Measurements from ENCODE around the gene RASL10A.

RASL10A gene

GRCh38 chr22:29339381-29340235 lies 24.1 kb upstream of the RASL10A start:
- no peak for DNase-seq

- peak in 1 of 51 donors; percentile 27 for DNase-seq
Observed at GRCh38 chr22:29338398-29338797, 22.9 kb upstream of the RASL10A start.

- no peak for DNase-seq
Observed at GRCh38 chr22:29337631-29338284, 22.3 kb upstream of the RASL10A start.

GRCh38 chr22:29336751-29337490 lies 21.4 kb upstream of the RASL10A start:
- peak in 3 of 51 donors; percentile 23 to 45 (median 23) for DNase-seq

GRCh38 chr22:29335656-29336055 lies 20.2 kb upstream of the RASL10A start:
- DNase-seq, result no peak

GRCh38 chr22:29334696-29335344 lies 19.3 kb upstream of the RASL10A start:
- peak in 1 of 51 donors; percentile 45 for DNase-seq

- no peak for DNase-seq
Observed at GRCh38 chr22:29334148-29334547, 18.7 kb upstream of the RASL10A start.

GRCh38 chr22:29332886-29333496 lies 17.5 kb upstream of the RASL10A start:
- DNase-seq, result no peak

- DNase-seq, result no peak
Observed at GRCh38 chr22:29331658-29332300, 16.3 kb upstream of the RASL10A start.

- no peak for DNase-seq
Observed at GRCh38 chr22:29331213-29331612, 15.7 kb upstream of the RASL10A start.

GRCh38 chr22:29330753-29331152 lies 15.3 kb upstream of the RASL10A start:
- peak in 8 of 51 donors; percentile 24 to 44 (median 36) for DNase-seq

GRCh38 chr22:29330291-29330690 lies 14.8 kb upstream of the RASL10A start:
- DNase-seq, result no peak

GRCh38 chr22:29329581-29329980 lies 14.1 kb upstream of the RASL10A start:
- DNase-seq, result no peak

GRCh38 chr22:29328566-29329500 lies 13.3 kb upstream of the RASL10A start:
- DNase-seq, result peak in 6 of 51 donors; percentile 22 to 74 (median 36)

- DNase-seq, result no peak
Observed at GRCh38 chr22:29328055-29328454, 12.6 kb upstream of the RASL10A start.

- DNase-seq, result peak in 2 of 51 donors; percentile 29 to 36
Observed at GRCh38 chr22:29327089-29327764, 11.7 kb upstream of the RASL10A start.

GRCh38 chr22:29326481-29326880 lies 11.0 kb upstream of the RASL10A start:
- no peak for DNase-seq

GRCh38 chr22:29325785-29326315 lies 10.4 kb upstream of the RASL10A start:
- peak in 3 of 51 donors; percentile 12 to 34 (median 22) for DNase-seq

All from hypothalamus (tissue), 51 donors.